ENCODE results near the gene MAN1A1. TPM values are rescaled to one million over a fixed set of nuclear protein-coding genes. Genes with fewer than 3 reads are reported as not detected.
"Not testable (repeated sequence)": the region's sequence is repeated elsewhere in the genome, so short reads cannot be mapped to it uniquely, and the experiment has no call there.

Gene MAN1A1
- total and polyA plus RNA-seq, 4 donors = 68.2 to 209 (median 148) TPM

DNA sequence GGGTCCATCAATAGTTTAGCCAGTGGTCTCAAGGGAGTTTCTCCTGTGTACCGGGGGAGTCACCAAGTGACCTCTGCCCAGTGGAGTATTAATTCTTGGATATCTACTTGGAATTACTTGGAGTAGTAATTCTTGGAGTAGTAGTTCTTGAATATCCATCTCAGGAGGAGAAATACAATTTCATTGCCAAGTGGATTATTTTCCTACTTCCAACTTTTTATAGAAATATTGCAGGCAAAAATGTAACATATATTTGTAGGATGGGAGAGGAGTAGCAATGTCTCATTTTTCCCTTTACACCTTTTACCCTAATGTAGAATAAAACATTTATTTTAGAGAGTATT is 179.5 kb downstream of the MAN1A1 start (continued):
- TF ChIP-seq, protein P1, sequence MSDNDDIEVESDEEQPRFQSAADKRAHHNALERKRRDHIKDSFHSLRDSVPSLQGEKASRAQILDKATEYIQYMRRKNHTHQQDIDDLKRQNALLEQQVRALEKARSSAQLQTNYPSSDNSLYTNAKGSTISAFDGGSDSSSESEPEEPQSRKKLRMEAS (IDR thresholded peaks at IDR 0.05) = no peak
- no peak for TF ChIP-seq GABPA (IDR thresholded peaks at IDR 0.05 in 1 of 2, conservative IDR thresholded peaks at IDR 0.05 in 1 of 2)
- TF ChIP-seq FOXA2 (IDR thresholded peaks at IDR 0.05) = no peak
- no peak for TF ChIP-seq HNF4G (IDR thresholded peaks at IDR 0.05)
- no peak for TF ChIP-seq SP1 (IDR thresholded peaks at IDR 0.05)
- TF ChIP-seq, protein P2, sequence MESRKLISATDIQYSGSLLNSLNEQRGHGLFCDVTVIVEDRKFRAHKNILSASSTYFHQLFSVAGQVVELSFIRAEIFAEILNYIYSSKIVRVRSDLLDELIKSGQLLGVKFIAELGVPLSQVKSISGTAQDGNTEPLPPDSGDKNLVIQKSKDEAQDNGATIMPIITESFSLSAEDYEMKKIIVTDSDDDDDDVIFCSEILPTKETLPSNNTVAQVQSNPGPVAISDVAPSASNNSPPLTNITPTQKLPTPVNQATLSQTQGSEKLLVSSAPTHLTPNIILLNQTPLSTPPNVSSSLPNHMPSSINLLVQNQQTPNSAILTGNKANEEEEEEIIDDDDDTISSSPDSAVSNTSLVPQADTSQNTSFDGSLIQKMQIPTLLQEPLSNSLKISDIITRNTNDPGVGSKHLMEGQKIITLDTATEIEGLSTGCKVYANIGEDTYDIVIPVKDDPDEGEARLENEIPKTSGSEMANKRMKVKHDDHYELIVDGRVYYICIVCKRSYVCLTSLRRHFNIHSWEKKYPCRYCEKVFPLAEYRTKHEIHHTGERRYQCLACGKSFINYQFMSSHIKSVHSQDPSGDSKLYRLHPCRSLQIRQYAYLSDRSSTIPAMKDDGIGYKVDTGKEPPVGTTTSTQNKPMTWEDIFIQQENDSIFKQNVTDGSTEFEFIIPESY (IDR thresholded peaks at IDR 0.05) = no peak
- TF ChIP-seq, protein P3, sequence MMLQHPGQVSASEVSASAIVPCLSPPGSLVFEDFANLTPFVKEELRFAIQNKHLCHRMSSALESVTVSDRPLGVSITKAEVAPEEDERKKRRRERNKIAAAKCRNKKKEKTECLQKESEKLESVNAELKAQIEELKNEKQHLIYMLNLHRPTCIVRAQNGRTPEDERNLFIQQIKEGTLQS (IDR thresholded peaks at IDR 0.05) = no peak

DNA sequence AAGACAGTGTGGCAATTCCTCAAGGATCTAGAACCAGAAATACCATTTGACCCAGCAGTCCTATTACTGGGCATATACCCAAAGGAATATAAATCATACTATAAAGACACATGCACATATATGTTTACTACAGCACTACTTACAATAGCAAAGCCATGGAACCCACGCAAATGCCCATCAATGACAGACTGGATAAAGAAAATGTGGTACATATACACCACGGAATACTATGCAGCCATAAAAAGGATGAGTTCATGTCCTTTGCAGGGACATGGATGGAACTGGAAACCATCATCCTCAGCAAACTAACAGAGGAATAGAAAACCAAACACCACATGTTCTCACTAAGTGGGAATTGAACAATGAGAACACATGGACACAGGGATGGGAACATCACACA is 180.2 kb downstream of the MAN1A1 start:
- DNase-seq (ENCODE audit: low spot score); H3K27me3 ChIP-seq (ENCODE audit: control insufficient read depth in 4 of 4, insufficient read depth in 4 of 4, low read length in 3 of 4); H3K27ac ChIP-seq (ENCODE audit: low read depth in 1 of 2, low read length in 2 of 2); H3K4me1 ChIP-seq (ENCODE audit: control insufficient read depth in 4 of 4, insufficient read depth in 4 of 4, low read length in 3 of 4); H3K4me3 ChIP-seq (ENCODE audit: low read depth in 1 of 3, low read length in 3 of 3); H3K9me3 ChIP-seq (ENCODE audit: control insufficient read depth in 4 of 4, low read length in 3 of 4); H3K9ac ChIP-seq (ENCODE audit: low read depth in 1 of 2, low read length in 2 of 2); H3K36me3 ChIP-seq (ENCODE audit: control insufficient read depth in 4 of 4, insufficient read depth in 3 of 4, low read depth in 1 of 4, low read length in 3 of 4): not testable (repeated sequence)
- 98% methylated on average over 2 of the region's 2 CpGs for WGBS

DNA sequence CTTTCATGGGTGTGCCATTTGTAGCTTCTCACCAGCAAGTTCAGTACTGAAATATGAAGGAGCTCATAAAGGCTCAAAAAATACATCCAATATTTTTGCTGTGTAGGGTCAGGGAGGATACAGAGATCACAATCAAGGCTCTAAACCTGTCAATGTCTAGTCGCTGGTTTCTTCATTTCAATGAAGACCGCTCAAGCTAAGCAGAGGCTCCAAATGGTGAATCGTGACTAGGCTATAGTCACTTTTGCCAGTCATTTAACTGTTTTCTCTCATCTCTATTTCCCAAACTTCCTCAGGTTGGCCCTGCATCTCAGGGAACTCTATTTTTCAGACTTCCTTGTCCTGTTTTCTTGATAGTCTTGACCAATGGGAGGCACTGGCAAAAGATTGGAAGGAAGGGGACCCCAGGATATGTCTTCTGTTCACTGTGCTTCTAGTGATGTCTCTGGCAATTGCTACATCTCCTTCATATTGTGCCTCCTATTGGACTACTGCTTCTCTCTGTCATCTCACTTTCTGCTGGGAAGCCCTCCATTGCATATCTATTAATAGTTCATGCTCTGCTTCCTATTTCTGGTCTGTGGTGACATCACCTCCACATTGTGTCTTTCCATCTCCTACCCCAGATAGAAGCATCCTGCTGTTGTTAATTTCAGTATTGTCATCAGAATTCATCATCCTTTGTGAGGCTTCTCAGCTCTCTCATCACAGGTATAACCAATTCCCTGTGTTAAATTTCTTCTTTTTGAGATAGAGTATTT is 183.4 kb downstream of the MAN1A1 start:
- Histone ChIP-seq H3K9me3 (ENCODE audit: control insufficient read depth in 4 of 4, low read length in 3 of 4) (no peaks in the 10 kb centered on the region), H3K27me3 (ENCODE audit: control insufficient read depth in 4 of 4, insufficient read depth in 4 of 4, low read length in 3 of 4) (no peaks in the 10 kb centered on the region), H3K4me1 (ENCODE audit: control insufficient read depth in 4 of 4, insufficient read depth in 4 of 4, low read length in 3 of 4) (peaks cover 0 to 9% (median 0%) of the 10 kb centered on the region in 4 donors), H3K27ac (ENCODE audit: low read depth in 1 of 2, low read length in 2 of 2) (no peak overlapping the region), H3K36me3 (ENCODE audit: control insufficient read depth in 4 of 4, insufficient read depth in 3 of 4, low read depth in 1 of 4, low read length in 3 of 4) (no peaks in the 10 kb centered on the region), H3K4me3 (ENCODE audit: low read depth in 1 of 3, low read length in 3 of 3) (no peak overlapping the region), H3K9ac (ENCODE audit: low read depth in 1 of 2, low read length in 2 of 2) (no peak overlapping the region)
- TF ChIP-seq FOXA1 (IDR thresholded peaks at IDR 0.05) = no peak
- TF ChIP-seq, protein P2 (IDR thresholded peaks at IDR 0.05) = no peak
- TF ChIP-seq JUND (IDR thresholded peaks at IDR 0.05) = no peak
- no peak for TF ChIP-seq GABPA (IDR thresholded peaks at IDR 0.05 in 1 of 2, conservative IDR thresholded peaks at IDR 0.05 in 1 of 2)
- TF ChIP-seq YY1 (IDR thresholded peaks at IDR 0.05) = no peak
- TF ChIP-seq, protein P4, sequence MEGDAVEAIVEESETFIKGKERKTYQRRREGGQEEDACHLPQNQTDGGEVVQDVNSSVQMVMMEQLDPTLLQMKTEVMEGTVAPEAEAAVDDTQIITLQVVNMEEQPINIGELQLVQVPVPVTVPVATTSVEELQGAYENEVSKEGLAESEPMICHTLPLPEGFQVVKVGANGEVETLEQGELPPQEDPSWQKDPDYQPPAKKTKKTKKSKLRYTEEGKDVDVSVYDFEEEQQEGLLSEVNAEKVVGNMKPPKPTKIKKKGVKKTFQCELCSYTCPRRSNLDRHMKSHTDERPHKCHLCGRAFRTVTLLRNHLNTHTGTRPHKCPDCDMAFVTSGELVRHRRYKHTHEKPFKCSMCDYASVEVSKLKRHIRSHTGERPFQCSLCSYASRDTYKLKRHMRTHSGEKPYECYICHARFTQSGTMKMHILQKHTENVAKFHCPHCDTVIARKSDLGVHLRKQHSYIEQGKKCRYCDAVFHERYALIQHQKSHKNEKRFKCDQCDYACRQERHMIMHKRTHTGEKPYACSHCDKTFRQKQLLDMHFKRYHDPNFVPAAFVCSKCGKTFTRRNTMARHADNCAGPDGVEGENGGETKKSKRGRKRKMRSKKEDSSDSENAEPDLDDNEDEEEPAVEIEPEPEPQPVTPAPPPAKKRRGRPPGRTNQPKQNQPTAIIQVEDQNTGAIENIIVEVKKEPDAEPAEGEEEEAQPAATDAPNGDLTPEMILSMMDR (IDR thresholded peaks at IDR 0.05; ENCODE audit: low read depth, low read length, missing input control) = no peak
- TF ChIP-seq, protein P5, sequence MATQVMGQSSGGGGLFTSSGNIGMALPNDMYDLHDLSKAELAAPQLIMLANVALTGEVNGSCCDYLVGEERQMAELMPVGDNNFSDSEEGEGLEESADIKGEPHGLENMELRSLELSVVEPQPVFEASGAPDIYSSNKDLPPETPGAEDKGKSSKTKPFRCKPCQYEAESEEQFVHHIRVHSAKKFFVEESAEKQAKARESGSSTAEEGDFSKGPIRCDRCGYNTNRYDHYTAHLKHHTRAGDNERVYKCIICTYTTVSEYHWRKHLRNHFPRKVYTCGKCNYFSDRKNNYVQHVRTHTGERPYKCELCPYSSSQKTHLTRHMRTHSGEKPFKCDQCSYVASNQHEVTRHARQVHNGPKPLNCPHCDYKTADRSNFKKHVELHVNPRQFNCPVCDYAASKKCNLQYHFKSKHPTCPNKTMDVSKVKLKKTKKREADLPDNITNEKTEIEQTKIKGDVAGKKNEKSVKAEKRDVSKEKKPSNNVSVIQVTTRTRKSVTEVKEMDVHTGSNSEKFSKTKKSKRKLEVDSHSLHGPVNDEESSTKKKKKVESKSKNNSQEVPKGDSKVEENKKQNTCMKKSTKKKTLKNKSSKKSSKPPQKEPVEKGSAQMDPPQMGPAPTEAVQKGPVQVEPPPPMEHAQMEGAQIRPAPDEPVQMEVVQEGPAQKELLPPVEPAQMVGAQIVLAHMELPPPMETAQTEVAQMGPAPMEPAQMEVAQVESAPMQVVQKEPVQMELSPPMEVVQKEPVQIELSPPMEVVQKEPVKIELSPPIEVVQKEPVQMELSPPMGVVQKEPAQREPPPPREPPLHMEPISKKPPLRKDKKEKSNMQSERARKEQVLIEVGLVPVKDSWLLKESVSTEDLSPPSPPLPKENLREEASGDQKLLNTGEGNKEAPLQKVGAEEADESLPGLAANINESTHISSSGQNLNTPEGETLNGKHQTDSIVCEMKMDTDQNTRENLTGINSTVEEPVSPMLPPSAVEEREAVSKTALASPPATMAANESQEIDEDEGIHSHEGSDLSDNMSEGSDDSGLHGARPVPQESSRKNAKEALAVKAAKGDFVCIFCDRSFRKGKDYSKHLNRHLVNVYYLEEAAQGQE (IDR thresholded peaks at IDR 0.05) = no peak
- WGBS = 93% methylated on average over 3 of the region's 3 CpGs
- DNase-seq (ENCODE audit: low spot score) = no peak

Data from liver (tissue), 9 donors.